ENCODE data around the gene CTIF. TPM values are rescaled to one million over a fixed set of nuclear protein-coding genes. Genes with fewer than 3 reads are reported as not detected.
"Not testable (repeated sequence)": the region's sequence is repeated elsewhere in the genome, so short reads cannot be mapped to it uniquely, and the experiment has no call there.

Gene CTIF
- total RNA-seq, 1 experiment from 2014 or later, result 26.5 TPM

- no peak for TF ChIP-seq REST (IDR thresholded peaks at IDR 0.05; ENCODE audit: insufficient read depth in 1 of 2, low read depth in 2 of 2, low read length in 1 of 2)
- TF ChIP-seq CTCF (IDR thresholded peaks at IDR 0.05), result no peak
- TF ChIP-seq TCF7L2 (IDR thresholded peaks at IDR 0.05; ENCODE audit: low read depth, low read length), result no peak
- TF ChIP-seq POLR2AphosphoS5 (IDR thresholded peaks at IDR 0.05; ENCODE audit: low read depth, low read length), result no peak
- TF ChIP-seq SIN3A (IDR thresholded peaks at IDR 0.05; ENCODE audit: borderline replicate concordance, insufficient read depth, low read depth, low read length), result no peak
- ChIA-PET CTCF (no interaction called here), POLR2A (no interaction called here)
- DNase-seq (ENCODE audit: low read depth, low spot score) (no peak), ATAC-seq (no peak)
- in situ Hi-C loops (cut with HindIII; ENCODE audit: low pct_unique_long_range_greater_than_20kb, low sequenced_read_pairs) (no loop called here), intact Hi-C loops (cut with micrococcal nuclease; ENCODE audit: unreplicated experiment) (no loop called here)
- no peaks in the 10 kb centered on the region for H3K36me3 ChIP-seq (ENCODE audit: control insufficient read depth, insufficient read depth, low read length)
- no peak overlapping the region for H3K27ac ChIP-seq (ENCODE audit: low read length)
- H3K4me3 ChIP-seq (ENCODE audit: low read depth in 2 of 2, low read length in 2 of 2), result no peak overlapping the region
- no peaks in the 10 kb centered on the region for H3K27me3 ChIP-seq (ENCODE audit: control insufficient read depth, insufficient read depth, low read length)
- BruUV-seq (replicated peaks), result no TSS peak
- no peaks in the 10 kb centered on the region for H3K9me3 ChIP-seq (ENCODE audit: control insufficient read depth, insufficient read depth, low read depth, low read length)
- no peaks in the 10 kb centered on the region for H3K4me1 ChIP-seq (ENCODE audit: control insufficient read depth, insufficient read depth, low read length)
Observed at GRCh38 chr18:48649231-48649630, 110.4 kb downstream of the CTIF start.

- H3K9me3 ChIP-seq (ENCODE audit: control insufficient read depth, insufficient read depth, low read depth, low read length); intact Hi-C loops (cut with micrococcal nuclease; ENCODE audit: unreplicated experiment); in situ Hi-C loops (cut with HindIII; ENCODE audit: low pct_unique_long_range_greater_than_20kb, low sequenced_read_pairs); H3K36me3 ChIP-seq (ENCODE audit: control insufficient read depth, insufficient read depth, low read length); H3K27ac ChIP-seq (ENCODE audit: low read length); H3K4me3 ChIP-seq (ENCODE audit: low read depth in 2 of 2, low read length in 2 of 2); DNase-seq (ENCODE audit: low read depth, low spot score); ATAC-seq; H3K4me1 ChIP-seq (ENCODE audit: control insufficient read depth, insufficient read depth, low read length); CTCF ChIA-PET; POLR2A ChIA-PET; BruUV-seq (replicated peaks); H3K27me3 ChIP-seq (ENCODE audit: control insufficient read depth, insufficient read depth, low read length): not testable (repeated sequence)
Observed at GRCh38 chr18:48654591-48654990, 115.8 kb downstream of the CTIF start.

GRCh38 chr18:48655508-48655907 lies 116.7 kb downstream of the CTIF start:
- no TSS peak for BruUV-seq (replicated peaks)
- in situ Hi-C loops (cut with HindIII; ENCODE audit: low pct_unique_long_range_greater_than_20kb, low sequenced_read_pairs), result no loop called here
- Histone ChIP-seq H3K4me1 (ENCODE audit: control insufficient read depth, insufficient read depth, low read length) (no peaks in the 10 kb centered on the region), H3K36me3 (ENCODE audit: control insufficient read depth, insufficient read depth, low read length) (no peaks in the 10 kb centered on the region), H3K9me3 (ENCODE audit: control insufficient read depth, insufficient read depth, low read depth, low read length) (no peaks in the 10 kb centered on the region), H3K27ac (ENCODE audit: low read length) (no peak overlapping the region), H3K4me3 (ENCODE audit: low read depth in 2 of 2, low read length in 2 of 2) (no peak overlapping the region), H3K27me3 (ENCODE audit: control insufficient read depth, insufficient read depth, low read length) (no peaks in the 10 kb centered on the region)
- DNase-seq (ENCODE audit: low read depth, low spot score), result no peak
- no peak for ATAC-seq
- ChIA-PET POLR2A (no interaction called here), CTCF (no interaction called here)
- intact Hi-C loops (cut with micrococcal nuclease; ENCODE audit: unreplicated experiment), result no loop called here
- TF ChIP-seq POLR2AphosphoS5 (IDR thresholded peaks at IDR 0.05; ENCODE audit: low read depth, low read length), result no peak
- TF ChIP-seq REST (IDR thresholded peaks at IDR 0.05; ENCODE audit: insufficient read depth in 1 of 2, low read depth in 2 of 2, low read length in 1 of 2), result no peak
- no peak for TF ChIP-seq SIN3A (IDR thresholded peaks at IDR 0.05; ENCODE audit: borderline replicate concordance, insufficient read depth, low read depth, low read length)
- no peak for TF ChIP-seq TCF7L2 (IDR thresholded peaks at IDR 0.05; ENCODE audit: low read depth, low read length)
- no peak for TF ChIP-seq CTCF (IDR thresholded peaks at IDR 0.05)
